Mammary epithelial cell (primary cell): ENCODE data around the gene PAH.
A peak's percentile ranks its signal among the peaks of the same experiment; 100 is the strongest.

Source experiments
- EZH2 ChIP-seq: IDR thresholded peaks from 2 replicates; pipeline ENCODE4 v1.6.1; 2012; ENCODE audit warnings: low read length, inconsistent platforms, borderline replicate concordance
- TF ChIP-seq, protein P1 (sequence below), 2 donors: IDR thresholded peaks in 1 of 2; conservative IDR thresholded peaks in 1 of 2; 2 replicates each; pipeline ENCODE4 v1.5.1; 2011 to 2012; ENCODE audit warnings: inconsistent platforms in 2 of 2, low read length in 2 of 2, mild to moderate bottlenecking in 2 of 2, control low read depth in 1 of 2, low read depth in 1 of 2; ENCODE audit not compliant: insufficient read depth in 1 of 2; ENCODE audit errors: extremely low read depth in 1 of 2

DNA sequence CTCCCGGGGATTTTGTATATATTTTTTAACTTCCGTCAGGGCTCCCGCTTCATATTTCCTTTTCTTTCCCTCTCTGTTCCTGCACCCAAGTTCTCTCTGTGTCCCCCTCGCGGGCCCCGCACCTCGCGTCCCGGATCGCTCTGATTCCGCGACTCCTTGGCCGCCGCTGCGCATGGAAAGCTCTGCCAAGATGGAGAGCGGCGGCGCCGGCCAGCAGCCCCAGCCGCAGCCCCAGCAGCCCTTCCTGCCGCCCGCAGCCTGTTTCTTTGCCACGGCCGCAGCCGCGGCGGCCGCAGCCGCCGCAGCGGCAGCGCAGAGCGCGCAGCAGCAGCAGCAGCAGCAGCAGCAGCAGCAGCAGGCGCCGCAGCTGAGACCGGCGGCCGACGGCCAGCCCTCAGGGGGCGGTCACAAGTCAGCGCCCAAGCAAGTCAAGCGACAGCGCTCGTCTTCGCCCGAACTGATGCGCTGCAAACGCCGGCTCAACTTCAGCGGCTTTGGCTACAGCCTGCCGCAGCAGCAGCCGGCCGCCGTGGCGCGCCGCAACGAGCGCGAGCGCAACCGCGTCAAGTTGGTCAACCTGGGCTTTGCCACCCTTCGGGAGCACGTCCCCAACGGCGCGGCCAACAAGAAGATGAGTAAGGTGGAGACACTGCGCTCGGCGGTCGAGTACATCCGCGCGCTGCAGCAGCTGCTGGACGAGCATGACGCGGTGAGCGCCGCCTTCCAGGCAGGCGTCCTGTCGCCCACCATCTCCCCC lies 41.2 kb upstream of the PAH start:
- TF ChIP-seq, protein P1, sequence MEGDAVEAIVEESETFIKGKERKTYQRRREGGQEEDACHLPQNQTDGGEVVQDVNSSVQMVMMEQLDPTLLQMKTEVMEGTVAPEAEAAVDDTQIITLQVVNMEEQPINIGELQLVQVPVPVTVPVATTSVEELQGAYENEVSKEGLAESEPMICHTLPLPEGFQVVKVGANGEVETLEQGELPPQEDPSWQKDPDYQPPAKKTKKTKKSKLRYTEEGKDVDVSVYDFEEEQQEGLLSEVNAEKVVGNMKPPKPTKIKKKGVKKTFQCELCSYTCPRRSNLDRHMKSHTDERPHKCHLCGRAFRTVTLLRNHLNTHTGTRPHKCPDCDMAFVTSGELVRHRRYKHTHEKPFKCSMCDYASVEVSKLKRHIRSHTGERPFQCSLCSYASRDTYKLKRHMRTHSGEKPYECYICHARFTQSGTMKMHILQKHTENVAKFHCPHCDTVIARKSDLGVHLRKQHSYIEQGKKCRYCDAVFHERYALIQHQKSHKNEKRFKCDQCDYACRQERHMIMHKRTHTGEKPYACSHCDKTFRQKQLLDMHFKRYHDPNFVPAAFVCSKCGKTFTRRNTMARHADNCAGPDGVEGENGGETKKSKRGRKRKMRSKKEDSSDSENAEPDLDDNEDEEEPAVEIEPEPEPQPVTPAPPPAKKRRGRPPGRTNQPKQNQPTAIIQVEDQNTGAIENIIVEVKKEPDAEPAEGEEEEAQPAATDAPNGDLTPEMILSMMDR (conservative IDR thresholded peaks at IDR 0.05 in 1 of 2, IDR thresholded peaks at IDR 0.05 in 1 of 2; ENCODE audit: extremely low read depth in 1 of 2, insufficient read depth in 1 of 2, low read depth in 1 of 2, low read length in 2 of 2), result no peak
- peak; percentile 45 for TF ChIP-seq EZH2
